Testis (tissue), 3 donors: Measurements from ENCODE around the gene SUSD1. TPM values are rescaled to one million over a fixed set of nuclear protein-coding genes. Genes with fewer than 3 reads are reported as not detected.

ENCODE experiments used
- DNase-seq: peaks from one replicate; pipeline ENCODE4 v3.0.0-alpha.2; 2019
- H3K27ac ChIP-seq, 2 donors: fragments of 200-600 bp; sonication (generic); one replicate each; pipeline ENCODE4 v1.5.1; 2019
- H3K27me3 ChIP-seq: fragments of 200-600 bp; sonication (generic); one replicate; pipeline ENCODE4 v1.5.1; 2019
- H3K36me3 ChIP-seq: fragments of 200-600 bp; sonication (generic); one replicate; pipeline ENCODE4 v1.5.1; 2017; ENCODE audit warnings: low read depth; ENCODE audit errors: missing control alignments
- H3K4me1 ChIP-seq: fragments of 200-600 bp; sonication (generic); one replicate; pipeline ENCODE4 v1.5.1; 2019
- H3K4me3 ChIP-seq, 2 donors: fragments of 200-600 bp; sonication (generic); one replicate each; pipeline ENCODE4 v1.5.1; 2017 to 2019
- H3K9me3 ChIP-seq: fragments of 200-600 bp; sonication (generic); one replicate; pipeline ENCODE4 v1.5.1; 2017
- CTCF ChIP-seq, 3 experiments: fragments of 450-650 bp in 2 of 3; fragments of 200-600 bp in 1 of 3; sonication (generic) in 1 of 3; IDR thresholded peaks; one replicate each; pipeline ENCODE4 v1.5.1; 2016 to 2019; ENCODE audit warnings: antibody characterized with exemption in 3 of 3, mild to moderate bottlenecking in 2 of 3, moderate library complexity in 1 of 3
- POLR2A ChIP-seq: fragments of 450-650 bp; IDR thresholded peaks from one replicate; pipeline ENCODE4 v1.6.1; 2017; ENCODE audit warnings: antibody characterized with exemption, mild to moderate bottlenecking, moderate library complexity
- WGBS, 2 donors: methylation state at CpG; one replicate each; pipeline ENCODE4 v1.1.5; 2018; 5-methylcytosine and 5-hydroxymethylcytosine counted together
- intact Hi-C: fragments of 100-400 bp; cut with DNase I; formaldehyde crosslinking; loops from one replicate; pipeline ENCODE4 v1.15.1; 2023; ENCODE audit warnings: low total_unique reads
- polyA plus RNA-seq: library from polyadenylated mRNA; stranded (reverse); fragments of 350-450 nt; fragmentation: Illumina TruSeq; extraction: RNeasy Lipid Tissue Mini Kit (QIAGEN cat#74804); gene quantifications from one replicate; pipeline ENCODE4 v1.2.3, GENCODE V29; 2014; ENCODE audit warnings: low read depth, low replicate concordance; ENCODE audit not compliant: insufficient read depth
- total RNA-seq, 2 donors: library from RNA; depleted of rRNA; stranded (reverse); fragments of >200 nt; gene quantifications; one replicate each; pipeline ENCODE4 v1.2.3, GENCODE V29; 2016

The SUSD1 gene
- total and polyA plus RNA-seq, 3 donors from 2014 or later = 12.7 to 39.1 (median 28.0) TPM

GRCh38 chr9:112110094-112110776 lies 64.9 kb downstream of the SUSD1 start:
- no peaks in the 10 kb centered on the region for H3K36me3 ChIP-seq
- H3K9me3 ChIP-seq = no peaks in the 10 kb centered on the region
- TF ChIP-seq POLR2A (no peak), CTCF (IDR thresholded peaks at IDR 0.05) (no peak)
- H3K27me3 ChIP-seq = no peaks in the 10 kb centered on the region
- no peak for DNase-seq
- no peak overlapping the region for H3K27ac ChIP-seq
- WGBS, 2 donors = 81 to 84% methylated on average over 9 of the region's 9 CpGs
- H3K4me3 ChIP-seq = no peak overlapping the region
- intact Hi-C loops = no loop called here
- no peaks in the 10 kb centered on the region for H3K4me1 ChIP-seq

GRCh38 chr9:112104901-112105300 lies 70.2 kb downstream of the SUSD1 start:
- 71 to 80% methylated on average over 4 of the region's 4 CpGs for WGBS, 2 donors
- no peaks in the 10 kb centered on the region for H3K9me3 ChIP-seq
- no peaks in the 10 kb centered on the region for H3K27me3 ChIP-seq
- H3K27ac ChIP-seq = no peak overlapping the region
- intact Hi-C loops = no loop called here
- H3K36me3 ChIP-seq = no peaks in the 10 kb centered on the region
- H3K4me3 ChIP-seq = no peak overlapping the region
- DNase-seq = no peak
- no peaks in the 10 kb centered on the region for H3K4me1 ChIP-seq
- no peak for TF ChIP-seq CTCF (IDR thresholded peaks at IDR 0.05)
- TF ChIP-seq POLR2A = no peak

GRCh38 chr9:112104401-112104800 lies 70.7 kb downstream of the SUSD1 start:
- Histone ChIP-seq H3K27me3 (no peaks in the 10 kb centered on the region), H3K36me3 (no peaks in the 10 kb centered on the region), H3K27ac (no peak overlapping the region), H3K4me1 (no peaks in the 10 kb centered on the region), H3K9me3 (no peaks in the 10 kb centered on the region), H3K4me3 (no peak overlapping the region)
- whole genome bisulfite sequencing, 2 donors = 94 to 95% methylated on average over 2 of the region's 2 CpGs
- no peak for DNase-seq
- intact Hi-C loops = no loop called here
- TF ChIP-seq POLR2A (no peak), CTCF (IDR thresholded peaks at IDR 0.05) (no peak)

GRCh38 chr9:112103405-112103804 lies 71.7 kb downstream of the SUSD1 start:
- Histone ChIP-seq H3K36me3 (no peaks in the 10 kb centered on the region), H3K27me3 (no peaks in the 10 kb centered on the region), H3K4me3 (no peak overlapping the region), H3K4me1 (no peaks in the 10 kb centered on the region), H3K9me3 (no peaks in the 10 kb centered on the region), H3K27ac (no peak overlapping the region)
- TF ChIP-seq POLR2A = no peak
- TF ChIP-seq CTCF (IDR thresholded peaks at IDR 0.05) = no peak
- intact Hi-C loops = no loop called here
- WGBS, 2 donors = 88 to 89% methylated on average over 5 of the region's 5 CpGs
- no peak for DNase-seq
